HG02870 (cell line): ENCODE measurements around the gene FOLR2.
"Not testable (repeated sequence)": the region's sequence is repeated elsewhere in the genome, so short reads cannot be mapped to it uniquely, and the experiment has no call there.

Experiments used
- ATAC-seq: cut with Tn5 transposase; IDR thresholded peaks from one replicate; pipeline ENCODE4 v1.9.1; 2021; ENCODE audit warnings: mild to moderate bottlenecking, moderate library complexity; ENCODE audit not compliant: unreplicated experiment

Gene FOLR2

GRCh38 chr11:72204886-72205285 is 11.7 kb upstream of the FOLR2 start:
- ATAC-seq = no peak

DNA sequence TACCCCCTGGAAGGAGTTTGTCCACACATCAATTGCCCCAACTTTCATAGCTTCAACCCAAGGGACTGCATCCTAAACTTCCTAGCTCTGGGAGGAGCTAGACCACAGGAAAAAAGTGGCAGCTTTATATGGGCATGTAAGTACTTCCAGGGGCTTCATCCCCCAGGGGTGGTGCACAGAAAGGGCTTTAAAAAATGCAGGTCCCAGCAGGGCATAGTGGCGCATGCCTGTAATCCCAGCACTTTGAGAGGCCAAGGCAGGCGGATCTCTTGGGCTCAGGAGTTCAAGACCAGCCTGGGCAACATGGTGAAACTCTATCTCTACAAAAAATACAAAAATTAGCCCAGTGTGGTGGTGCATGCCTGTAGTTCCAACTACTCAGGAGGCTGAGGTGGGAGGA is 9.8 kb upstream of the FOLR2 start:
- ATAC-seq = not testable (repeated sequence)

DNA sequence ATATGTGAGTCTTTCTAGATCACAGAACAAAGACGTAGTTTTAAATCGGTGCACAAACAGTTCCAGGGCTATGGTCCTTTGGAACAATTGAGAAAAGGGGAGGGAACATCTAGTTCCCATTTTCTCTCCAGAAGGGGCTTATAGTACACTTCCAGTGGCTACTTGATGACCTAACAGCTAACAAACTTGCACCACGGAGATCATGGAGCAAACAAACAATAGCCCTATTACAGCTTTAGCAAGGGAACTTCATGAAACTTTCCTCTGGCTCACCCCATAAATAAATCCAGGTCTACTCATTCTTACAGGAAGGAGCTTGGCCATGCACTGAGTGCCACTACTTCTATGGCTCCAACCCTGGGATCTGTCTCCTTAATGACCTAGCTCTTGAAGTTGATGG is 8.3 kb upstream of the FOLR2 start:
- no peak for ATAC-seq

GRCh38 chr11:72209101-72209500 is 7.5 kb upstream of the FOLR2 start:
- no peak for ATAC-seq

- ATAC-seq = no peak
These were observed 1.2 kb downstream of the FOLR2 start for GRCh38 chr11:72217841-72218240.

DNA sequence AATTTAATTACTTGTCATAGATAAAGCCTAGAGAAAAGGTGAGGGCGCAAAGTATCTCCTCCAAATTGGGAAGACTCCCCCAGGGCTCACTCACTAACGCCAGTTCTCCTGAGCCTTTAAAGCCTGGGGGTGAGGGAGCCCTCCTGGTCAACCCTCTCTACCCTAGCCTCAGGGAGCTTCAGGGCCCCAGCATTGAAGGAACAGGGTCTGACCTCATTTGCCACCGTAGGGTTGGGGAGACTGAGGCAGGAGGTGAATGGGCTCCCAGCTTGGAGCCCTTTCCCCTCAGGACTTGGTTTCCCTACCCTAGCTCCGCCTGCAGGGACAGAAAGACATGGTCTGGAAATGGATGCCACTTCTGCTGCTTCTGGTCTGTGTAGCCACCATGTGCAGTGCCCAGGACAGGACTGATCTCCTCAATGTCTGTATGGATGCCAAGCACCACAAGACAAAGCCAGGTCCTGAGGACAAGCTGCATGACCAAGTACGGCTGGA is 1.7 kb downstream of the FOLR2 start:
- no peak for ATAC-seq

DNA sequence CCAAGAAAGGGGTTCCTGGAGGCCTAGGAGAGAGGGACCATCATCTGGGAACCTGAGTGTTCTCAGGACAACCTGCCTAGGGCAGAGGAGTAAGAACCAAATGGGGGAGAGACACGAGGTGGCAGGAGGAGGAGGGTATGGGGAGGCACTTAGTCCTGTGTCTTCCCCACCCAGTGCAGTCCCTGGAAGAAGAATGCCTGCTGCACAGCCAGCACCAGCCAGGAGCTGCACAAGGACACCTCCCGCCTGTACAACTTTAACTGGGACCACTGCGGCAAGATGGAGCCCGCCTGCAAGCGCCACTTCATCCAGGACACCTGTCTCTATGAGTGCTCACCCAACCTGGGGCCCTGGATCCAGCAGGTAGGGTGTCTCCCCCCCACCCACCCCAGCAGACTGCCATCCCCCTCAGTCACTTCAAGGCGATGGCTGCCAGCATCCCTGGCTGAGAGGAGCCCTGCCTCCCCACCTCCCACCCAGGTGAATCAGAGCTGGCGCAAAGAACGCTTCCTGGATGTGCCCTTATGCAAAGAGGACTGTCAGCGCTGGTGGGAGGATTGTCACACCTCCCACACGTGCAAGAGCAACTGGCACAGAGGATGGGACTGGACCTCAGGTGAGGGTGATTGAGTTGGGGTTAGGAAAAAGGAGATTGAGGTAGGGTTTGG is 4.2 kb downstream of the FOLR2 start:
- no peak for ATAC-seq

GRCh38 chr11:72221386-72222075 is 4.9 kb downstream of the FOLR2 start:
- ATAC-seq = no peak

DNA sequence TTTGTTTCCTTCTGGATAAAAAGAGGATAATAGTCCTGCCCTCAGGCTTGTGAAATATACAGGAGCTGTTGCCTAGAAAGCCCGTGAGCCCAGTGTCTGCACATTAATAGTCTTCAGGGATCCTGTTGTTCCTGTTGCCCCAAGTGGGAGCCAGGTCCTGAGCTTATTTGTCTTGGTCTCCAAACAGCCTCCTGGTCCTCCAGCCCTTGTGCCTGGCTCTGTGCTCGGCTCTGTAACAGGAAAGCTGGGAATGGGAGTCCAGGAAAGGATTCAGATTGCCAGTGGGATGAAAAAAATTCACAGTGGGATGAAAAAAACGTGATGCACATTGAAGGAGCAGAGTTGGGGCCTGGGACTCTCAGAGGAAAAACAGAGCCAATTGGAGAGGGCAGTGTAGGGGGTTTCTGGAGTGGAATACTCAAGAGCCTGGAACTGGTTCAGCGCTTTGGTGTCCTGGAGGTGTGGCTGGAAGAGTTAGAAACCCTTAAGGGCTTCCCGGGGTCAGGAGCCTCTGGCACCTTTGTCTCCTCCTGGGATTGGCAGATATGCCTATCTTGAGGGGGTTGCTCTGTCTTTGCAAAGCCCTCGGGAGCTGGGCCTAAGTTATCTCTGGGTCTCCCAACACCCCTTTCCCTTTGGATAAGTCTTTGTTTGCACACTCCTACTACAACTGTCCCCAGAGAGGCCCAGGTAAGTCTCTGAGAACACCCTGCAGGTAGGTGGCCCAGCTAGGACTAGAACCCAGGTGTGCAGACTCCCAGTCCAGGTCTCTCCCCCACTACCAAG is 5.7 kb downstream of the FOLR2 start:
- ATAC-seq = no peak

DNA sequence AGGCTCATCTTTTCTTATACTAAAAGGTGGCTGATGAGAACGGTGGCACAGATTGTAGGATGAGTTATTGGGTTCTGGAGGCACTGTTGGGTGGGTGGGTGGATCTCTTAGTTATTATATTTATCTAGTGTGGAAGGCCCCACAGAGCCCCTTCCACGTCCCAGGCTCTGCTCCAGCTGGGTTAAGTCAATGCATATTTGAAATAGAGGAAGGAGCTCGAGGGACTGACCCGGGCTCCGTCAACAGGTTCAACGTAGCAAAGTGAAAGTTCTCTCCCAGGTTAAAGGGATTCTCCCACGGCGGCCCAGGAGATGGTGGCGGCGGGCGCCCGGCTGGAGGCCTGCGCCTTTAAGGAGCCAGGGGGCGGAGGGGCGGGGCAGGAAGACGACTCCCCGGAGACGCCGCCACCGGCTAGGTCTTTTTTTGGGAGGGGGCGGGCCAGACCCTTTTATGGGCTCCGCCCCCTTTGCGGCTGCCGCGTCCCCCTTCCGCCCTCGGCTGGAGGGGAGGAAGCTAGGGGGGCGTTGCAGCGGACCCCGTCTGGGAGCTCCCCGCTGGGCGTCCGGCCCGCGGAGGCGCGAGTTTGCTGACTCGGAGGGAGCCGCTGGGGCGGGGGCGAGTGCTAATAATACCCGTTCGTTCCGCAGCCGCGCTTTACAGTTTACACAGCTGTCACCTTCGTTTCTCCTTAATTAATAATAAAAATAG is 6.5 kb downstream of the FOLR2 start:
- ATAC-seq = peak; percentile 64

DNA sequence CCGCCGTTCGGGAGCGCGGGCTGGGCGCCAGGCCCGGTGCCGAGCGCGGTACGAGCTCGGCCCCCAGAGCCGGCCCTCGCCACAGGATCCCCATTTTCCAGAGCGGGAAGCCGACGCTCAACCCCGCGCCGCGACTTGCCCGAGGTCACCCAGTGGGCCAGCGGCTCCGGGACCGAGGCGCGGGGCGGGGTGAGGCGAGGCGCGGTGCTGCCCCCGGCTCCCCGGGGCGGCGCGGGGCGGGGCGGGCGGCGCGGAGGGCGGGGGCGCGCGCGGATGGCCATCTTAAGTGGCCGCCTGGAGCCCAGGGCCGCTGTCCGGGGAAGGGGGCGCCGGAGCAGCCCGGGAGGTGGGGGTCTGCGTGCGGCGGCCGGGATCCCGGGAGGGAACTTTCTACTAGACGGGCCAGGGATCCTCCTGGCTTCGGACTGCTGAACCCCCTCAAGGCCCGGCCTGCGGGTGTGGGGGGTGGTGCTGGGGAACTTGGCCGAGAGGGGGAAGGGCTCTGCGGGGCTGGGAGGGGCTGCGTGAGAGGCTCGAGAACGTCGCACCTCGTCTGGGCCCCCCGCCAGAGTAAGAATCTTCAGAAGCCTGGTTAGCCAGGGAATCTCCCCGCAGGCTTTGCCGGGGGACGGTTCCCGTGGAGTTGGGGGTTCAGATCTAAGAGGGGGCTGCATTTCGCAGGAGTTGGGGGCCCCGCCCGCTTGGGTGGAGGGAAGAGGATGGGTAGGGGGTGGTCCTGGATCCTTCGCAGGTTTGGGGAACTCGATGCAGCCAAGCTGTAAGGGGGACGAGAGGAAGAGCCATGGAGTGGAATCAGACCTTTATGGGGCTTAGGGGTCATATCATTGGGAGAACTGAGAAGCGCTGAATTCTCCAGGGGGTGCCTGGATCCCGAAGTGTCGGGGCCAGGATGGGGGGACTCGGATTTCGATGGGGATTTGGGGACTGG is 7.3 kb downstream of the FOLR2 start:
- ATAC-seq = peak; percentile 50

DNA sequence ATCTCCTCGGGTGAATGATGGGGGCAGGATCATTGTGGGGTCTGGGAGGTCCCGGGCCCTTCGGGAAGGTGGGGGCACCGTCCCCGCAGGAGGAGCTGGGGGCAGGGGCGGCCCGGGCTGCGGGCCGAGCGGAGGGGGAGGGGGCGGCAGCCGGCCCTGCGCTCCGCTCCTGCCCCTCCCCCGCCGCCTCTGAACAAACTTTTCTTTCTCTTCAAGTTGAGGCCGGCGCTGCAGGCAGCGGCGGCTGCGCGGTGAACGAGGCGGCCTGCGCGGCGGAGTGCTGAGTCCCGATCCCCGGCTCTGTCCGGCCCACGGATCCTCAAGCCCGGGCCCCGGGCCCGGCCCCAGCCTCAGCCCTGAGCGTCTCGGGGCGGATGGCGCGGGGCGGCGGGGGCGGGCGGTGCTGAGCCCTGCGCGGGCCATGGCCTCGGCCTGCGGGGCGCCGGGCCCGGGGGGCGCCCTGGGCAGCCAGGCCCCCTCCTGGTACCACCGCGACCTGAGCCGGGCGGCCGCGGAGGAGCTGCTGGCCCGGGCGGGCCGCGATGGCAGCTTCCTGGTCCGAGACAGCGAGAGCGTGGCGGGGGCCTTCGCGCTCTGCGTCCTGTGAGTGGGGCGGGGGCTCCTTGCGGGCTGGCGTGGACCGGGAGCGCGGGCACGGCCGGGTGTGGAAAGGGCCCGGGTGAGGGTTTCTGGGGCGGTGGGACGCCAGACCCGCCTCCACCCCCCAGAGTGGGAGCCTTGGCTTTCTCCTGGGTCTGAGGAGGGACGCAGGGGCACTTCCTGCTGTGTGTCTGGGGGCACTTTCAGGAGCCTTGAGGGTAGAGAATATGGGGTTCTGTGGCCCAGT is 8.2 kb downstream of the FOLR2 start, which contains the start of gene INPPL1:
Gene INPPL1 (plus strand): TSS at position 204 of the 847 bp plus-strand sequence. CDS start 218 bp downstream, at position 422.
- no peak for ATAC-seq

- no peak for ATAC-seq
These were observed 8.9 kb downstream of the FOLR2 start for GRCh38 chr11:72225411-72225951.

DNA sequence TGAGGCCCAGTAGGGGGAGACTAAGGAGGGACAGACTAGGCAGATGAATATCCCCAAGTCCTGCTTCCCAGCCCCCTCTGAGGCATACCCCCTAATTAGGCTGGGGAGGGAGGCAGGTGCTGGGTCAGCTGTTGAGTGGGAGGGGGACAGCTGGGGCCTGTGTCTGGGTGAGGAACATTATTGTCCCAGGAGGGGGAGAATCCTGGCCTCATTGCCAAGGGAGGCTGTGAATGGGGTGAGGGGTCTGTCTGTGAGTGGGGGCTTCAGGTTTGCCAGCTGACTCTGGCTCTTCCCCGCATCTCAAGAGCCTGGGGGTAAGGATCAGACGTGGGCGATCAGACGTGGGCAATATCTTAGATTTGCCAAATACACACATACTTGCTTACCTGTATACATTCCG is 10.1 kb downstream of the FOLR2 start:
- ATAC-seq = no peak

DNA sequence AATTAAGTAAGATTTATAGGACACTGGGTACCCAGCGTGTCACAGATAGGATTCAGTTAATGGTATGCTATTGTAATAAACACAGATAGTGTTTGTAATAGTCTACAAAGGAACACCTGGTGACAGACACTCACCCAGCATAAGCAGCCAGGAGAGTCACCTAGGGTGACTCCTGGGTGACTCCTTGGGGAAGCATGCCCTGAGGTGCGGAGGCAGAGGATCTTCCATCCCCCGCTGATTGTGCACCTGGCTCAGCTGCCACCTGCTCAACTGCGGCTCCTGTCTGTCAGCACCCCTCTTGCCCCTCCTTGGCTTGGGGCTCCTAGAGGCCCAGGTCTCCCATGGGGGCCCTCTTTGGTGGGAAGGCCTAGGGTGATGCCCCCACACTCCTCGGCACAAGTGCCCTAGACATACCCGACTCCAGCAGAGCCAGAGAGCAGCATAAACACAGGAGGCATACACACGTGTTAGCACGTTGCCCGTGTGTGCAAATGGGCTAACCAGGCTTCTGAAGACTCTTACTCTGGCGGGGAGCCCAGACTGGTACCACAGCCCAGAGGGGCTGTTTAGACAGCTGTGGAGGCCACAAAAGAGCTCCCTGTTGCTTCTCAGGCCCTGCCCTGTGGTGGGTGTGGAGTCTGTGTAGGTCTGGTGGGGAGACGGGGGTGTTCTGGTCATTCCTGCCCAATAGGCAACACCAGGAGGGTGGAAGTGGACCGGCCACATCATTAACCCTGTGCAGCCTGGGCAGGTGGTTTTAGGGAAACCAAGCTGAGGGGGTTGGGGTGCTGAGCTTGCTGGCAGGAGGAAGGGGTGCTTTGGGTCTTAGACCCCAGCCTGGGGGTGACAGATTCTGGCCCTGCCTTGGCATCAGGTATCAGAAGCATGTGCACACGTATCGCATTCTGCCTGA is 11.0 kb downstream of the FOLR2 start:
- ATAC-seq = no peak

DNA sequence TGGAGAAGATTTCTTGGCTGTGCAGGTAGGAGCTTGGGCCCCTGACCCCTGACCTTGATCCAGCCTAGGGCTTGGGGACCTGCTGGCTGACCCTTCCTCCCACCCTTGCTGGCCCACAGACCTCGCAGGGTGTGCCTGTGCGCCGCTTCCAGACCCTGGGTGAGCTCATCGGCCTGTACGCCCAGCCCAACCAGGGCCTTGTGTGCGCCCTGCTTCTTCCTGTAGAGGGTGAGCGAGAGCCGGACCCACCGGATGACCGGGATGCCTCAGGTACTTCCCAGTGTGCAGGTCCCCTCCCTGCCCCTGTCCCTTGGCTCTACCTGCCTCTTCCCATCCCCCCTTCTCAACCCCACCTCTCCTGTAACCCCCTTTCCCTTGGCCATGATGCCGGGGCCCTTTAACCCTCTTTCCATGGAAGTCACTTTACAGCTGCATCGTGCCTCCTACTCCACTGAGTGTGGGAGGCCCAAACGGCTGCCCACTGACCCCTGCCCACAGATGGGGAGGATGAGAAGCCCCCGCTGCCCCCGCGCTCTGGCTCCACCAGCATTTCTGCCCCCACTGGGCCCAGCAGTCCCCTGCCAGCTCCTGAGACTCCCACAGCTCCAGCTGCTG is 11.7 kb downstream of the FOLR2 start:
- no peak for ATAC-seq

- ATAC-seq = no peak
These were observed 12.2 kb downstream of the FOLR2 start for GRCh38 chr11:72228844-72229231.
